GM12878 (cell line): ENCODE data around the gene APOM. TPM values are rescaled to one million over a fixed set of nuclear protein-coding genes. Genes with fewer than 3 reads are reported as not detected.

Experiments used
- ATAC-seq: fragments of 200-7000 bp; cut with Tn5 transposase; 3 replicates; pipeline ENCODE4 v1.9.1; 2020; ENCODE audit warnings: mild to moderate bottlenecking, moderate library complexity
- BruUV-seq: library from RNA; stranded (reverse); fragments of 400-500 nt; replicated peaks from 2 replicates; lab custom pipeline; 2021; lab: Mats Ljungman, UMichigan
- CTCF ChIA-PET: fragments of 300-600 bp; sonication (Branson Sonifier 250); formaldehyde crosslinking; extraction: SDS; loops from one replicate; lab custom pipeline; 2021; ENCODE audit warnings: inconsistent platforms; lab: Yijun Ruan, JAX
- POLR2A ChIA-PET: fragments of 350-600 bp; formaldehyde crosslinking; extraction: SDS; loops from one replicate; lab custom pipeline; 2021; ENCODE audit warnings: inconsistent platforms; lab: Charles Lee
- RAD21 ChIA-PET: fragments of 300-600 bp; sonication (Branson Sonifier 250); formaldehyde crosslinking; loops from one replicate; lab custom pipeline; 2023; ENCODE audit warnings: antibody characterized with exemption; ENCODE audit not compliant: unreplicated experiment; lab: Charles Lee
- SMC1A ChIA-PET: fragments of 300-600 bp; sonication (Branson Sonifier 250); formaldehyde crosslinking; loops from one replicate; lab custom pipeline; 2023; ENCODE audit not compliant: unreplicated experiment, uncharacterized antibody; lab: Charles Lee
- DNase-seq: peaks from one replicate; pipeline ENCODE4 v3.0.0-alpha.2; 2011; ENCODE audit warnings: low read depth, low spot score
- FAIRE-seq: peaks from 3 replicates; lab custom pipeline; 2011; peaks lifted over from hg19 to GRCh38; lab: Jason Lieb, UNC
- H2AFZ ChIP-seq: 2 replicates; pipeline ENCODE4 v1.6.0; 2011; ENCODE audit warnings: low read depth, low read length, control low read depth; ENCODE audit not compliant: control insufficient read depth
- H3K27ac ChIP-seq: 2 replicates; pipeline ENCODE4 v1.5.1; 2011; ENCODE audit warnings: control low read depth; ENCODE audit not compliant: control insufficient read depth, insufficient read depth
- H3K27me3 ChIP-seq, 2 experiments: replicated peaks in 1 of 2; 2 replicates each; pipeline versions ENCODE4 v1.6.0 to v1.6.1; 2011; ENCODE audit warnings: low read length in 1 of 2; ENCODE audit not compliant: control insufficient read depth in 2 of 2, insufficient read depth in 2 of 2
- H3K36me3 ChIP-seq, 2 experiments: 2 replicates each; pipeline ENCODE4 v1.5.1; 2011; ENCODE audit warnings: low read length in 1 of 2; ENCODE audit not compliant: control insufficient read depth in 2 of 2, insufficient read depth in 2 of 2
- H3K4me1 ChIP-seq: 2 replicates; pipeline ENCODE4 v1.6.1; 2011; ENCODE audit warnings: mild to moderate bottlenecking, low read length, moderate library complexity, mixed read lengths; ENCODE audit not compliant: control insufficient read depth, insufficient read depth
- H3K4me2 ChIP-seq: 2 replicates; pipeline ENCODE4 v1.6.0; 2011; ENCODE audit warnings: control low read depth; ENCODE audit not compliant: control insufficient read depth, insufficient read depth
- H3K4me3 ChIP-seq: fragments of 200-600 bp; sonication (generic); 2 replicates; pipeline ENCODE4 v1.5.1; 2016
- H3K79me2 ChIP-seq: 2 replicates; pipeline ENCODE4 v1.6.0; 2011; ENCODE audit warnings: low read length; ENCODE audit not compliant: control insufficient read depth, insufficient read depth
- H3K9ac ChIP-seq: 2 replicates; pipeline ENCODE4 v1.8.0; 2011; ENCODE audit warnings: low read length, control low read depth, mixed read lengths; ENCODE audit not compliant: control insufficient read depth, insufficient read depth
- H3K9me3 ChIP-seq: replicated peaks from 3 replicates; pipeline ENCODE4 v1.5.1; 2011; ENCODE audit warnings: mild to moderate bottlenecking, low read length; ENCODE audit not compliant: control insufficient read depth, insufficient read depth
- H4K20me1 ChIP-seq: 2 replicates; pipeline ENCODE4 v1.6.0; 2011; ENCODE audit not compliant: control insufficient read depth, insufficient read depth
- BCL11A ChIP-seq: IDR thresholded peaks from 2 replicates; pipeline ENCODE4 v1.6.1; 2011; ENCODE audit warnings: low read depth, low read length
- MYB ChIP-seq: fragments of 150-350 bp; IDR thresholded peaks from 2 replicates; pipeline ENCODE4 v1.6.1; 2014; ENCODE audit warnings: mild to moderate bottlenecking, low read depth, low read length, borderline replicate concordance
- RELA ChIP-seq: fragments of 450-650 bp; IDR thresholded peaks from 2 replicates; pipeline ENCODE4 v1.8.0; 2014; ENCODE audit warnings: borderline replicate concordance; ENCODE audit not compliant: partially characterized antibody
- ZNF274 ChIP-seq: IDR thresholded peaks from one replicate; pipeline ENCODE4 v1.8.0; 2011; ENCODE audit not compliant: insufficient read length, insufficient read depth
- WGBS: methylation state at CpG from one replicate; pipeline ENCODE4 v1.1.6; 2016; ENCODE audit warnings: low lambda C conversion rate; ENCODE audit not compliant: insufficient replicate concordance, insufficient coverage; ENCODE audit errors: missing lambda C conversion rate; 5-methylcytosine and 5-hydroxymethylcytosine counted together
- in situ Hi-C: fragments of 300-500 bp; cut with MboI; formaldehyde crosslinking; loops from 9 replicates; pipeline ENCODE4 v1.14.3; 2018; ENCODE audit warnings: mixed read lengths
- intact Hi-C: fragments of 100-400 bp; cut with micrococcal nuclease; formaldehyde crosslinking; loops from one replicate; pipeline ENCODE4 v1.14.2; 2022; ENCODE audit not compliant: unreplicated experiment
- polyA plus RNA-seq, 11 experiments: library from polyadenylated mRNA; depleted of rRNA in 4 of 11; unstranded in 6 of 11; stranded (reverse) in 5 of 11; fragments of >200 nt; fragmentation: Nextera tagmentation in 4 of 11; fragmentation: Illumina TruSeq in 1 of 11; extraction: Ambion mirVana in 4 of 11; extraction: Trizol in 1 of 11; gene quantifications; 1 replicate in 1 of 11; 2 replicates in 10 of 11; pipeline versions ENCODE4 v1.2.1 to v1.2.3, GENCODE V29; 2011 to 2016; ENCODE audit warnings: inconsistent platforms in 2 of 11, missing spikeins in 2 of 11, low read depth in 1 of 11
- total RNA-seq, 4 experiments: library from RNA; depleted of rRNA in 3 of 4; stranded (reverse); fragments of >200 nt in 3 of 4; fragmentation: Illumina TruSeq in 1 of 4; extraction: Trizol in 1 of 4; gene quantifications; 2 replicates each; pipeline versions ENCODE4 v1.2.1 to v1.2.3, GENCODE V29; 2013 to 2021
- TF ChIP-seq, protein P1 (sequence below): fragments of 450-650 bp; IDR thresholded peaks from 2 replicates; pipeline ENCODE4 v1.6.1; 2018; ENCODE audit warnings: mild to moderate bottlenecking, low read depth, moderate library complexity; ENCODE audit not compliant: partially characterized antibody

The APOM gene
- total and polyA plus RNA-seq, 10 of the 15 experiments (the other 5 are each of a cell fraction or from before 2014, with no cell fraction given), result 4.0 to 14.1 (median 7.1) TPM

DNA sequence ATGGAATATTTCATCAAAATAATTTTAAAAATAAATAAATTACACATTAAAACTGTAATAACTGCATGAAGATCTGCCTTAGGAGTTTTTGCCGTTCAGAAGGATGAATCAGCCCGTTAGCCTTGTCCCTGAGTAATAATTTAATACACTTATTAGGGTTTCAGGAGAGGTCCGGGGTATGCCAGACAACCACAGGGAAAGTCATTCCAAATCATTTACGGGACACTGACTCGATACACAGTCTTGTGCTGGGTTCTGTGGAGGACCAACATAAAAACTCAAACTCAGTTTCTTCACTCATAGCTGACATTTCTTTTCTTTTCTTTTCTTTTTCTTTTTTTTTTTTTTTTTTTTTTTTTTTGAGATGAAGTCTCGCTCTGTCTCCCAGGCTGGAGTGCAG is 50.2 kb downstream of the APOM start:
- no peak overlapping the region for H3K27ac ChIP-seq
- SMC1A ChIA-PET, result no interaction called here
- no peak for DNase-seq
- no peaks in the 10 kb centered on the region for H4K20me1 ChIP-seq
- in situ Hi-C loops, result no loop called here
- TF ChIP-seq RELA (no peak), MYB (no peak), ZNF274 (no peak), BCL11A (no peak)
- TF ChIP-seq, protein P1, sequence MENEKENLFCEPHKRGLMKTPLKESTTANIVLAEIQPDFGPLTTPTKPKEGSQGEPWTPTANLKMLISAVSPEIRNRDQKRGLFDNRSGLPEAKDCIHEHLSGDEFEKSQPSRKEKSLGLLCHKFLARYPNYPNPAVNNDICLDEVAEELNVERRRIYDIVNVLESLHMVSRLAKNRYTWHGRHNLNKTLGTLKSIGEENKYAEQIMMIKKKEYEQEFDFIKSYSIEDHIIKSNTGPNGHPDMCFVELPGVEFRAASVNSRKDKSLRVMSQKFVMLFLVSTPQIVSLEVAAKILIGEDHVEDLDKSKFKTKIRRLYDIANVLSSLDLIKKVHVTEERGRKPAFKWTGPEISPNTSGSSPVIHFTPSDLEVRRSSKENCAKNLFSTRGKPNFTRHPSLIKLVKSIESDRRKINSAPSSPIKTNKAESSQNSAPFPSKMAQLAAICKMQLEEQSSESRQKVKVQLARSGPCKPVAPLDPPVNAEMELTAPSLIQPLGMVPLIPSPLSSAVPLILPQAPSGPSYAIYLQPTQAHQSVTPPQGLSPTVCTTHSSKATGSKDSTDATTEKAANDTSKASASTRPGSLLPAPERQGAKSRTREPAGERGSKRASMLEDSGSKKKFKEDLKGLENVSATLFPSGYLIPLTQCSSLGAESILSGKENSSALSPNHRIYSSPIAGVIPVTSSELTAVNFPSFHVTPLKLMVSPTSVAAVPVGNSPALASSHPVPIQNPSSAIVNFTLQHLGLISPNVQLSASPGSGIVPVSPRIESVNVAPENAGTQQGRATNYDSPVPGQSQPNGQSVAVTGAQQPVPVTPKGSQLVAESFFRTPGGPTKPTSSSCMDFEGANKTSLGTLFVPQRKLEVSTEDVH, result no peak
- TF ChIP-seq, all 136 proteins: peak for 0
- Histone ChIP-seq H3K79me2 (peaks cover 15% of the 10 kb centered on the region), H3K4me1 (peaks cover 9% of the 10 kb centered on the region; the same call in 1 of the 2 replicates), H3K4me2 (no peak overlapping the region), H3K36me3 (no peaks in the 10 kb centered on the region), H3K9me3 (no peaks in the 10 kb centered on the region), H2AFZ (no peak overlapping the region), H3K27me3 (no peaks in the 10 kb centered on the region), H3K9ac (no peak overlapping the region), H3K4me3 (no peak overlapping the region)
- FAIRE-seq, result no peak
- no TSS peak for BruUV-seq
- ChIA-PET POLR2A (interaction anchor here (0.6 to 1.2 kb wide), 2 partner anchors 26 to 575 kb away, joined by 3 to 4 read pairs; no protein-coding TSS in a partner anchor), CTCF (interaction anchor here (0.9 to 1.1 kb wide), 3 partner anchors 9 to 64 kb away, joined by 3 to 5 read pairs (median 3); partner anchors contain the start of gene LY6G6D), RAD21 (no interaction called here)
- ATAC-seq, result no peak
- intact Hi-C loops, result no loop called here
- WGBS, result 36% methylated on average over 5 of the region's 6 CpGs
